Measurements from ENCODE around the gene UBR4.

UBR4 gene

GRCh38 chr1:19042675-19043578 is 167.1 kb downstream of the UBR4 start:
- no peaks in the 10 kb centered on the region for H3K36me3 ChIP-seq (replicated peaks; ENCODE audit: low read depth, low read length)
- H3K9me3 ChIP-seq (ENCODE audit: insufficient read depth, low read length) = no peaks in the 10 kb centered on the region
- H3K4me2 ChIP-seq (ENCODE audit: low read length) = no peak overlapping the region
- no peak overlapping the region for H2AFZ ChIP-seq (ENCODE audit: low read depth, low read length)
- no peak overlapping the region for H3K9ac ChIP-seq (ENCODE audit: low read length)
- TF ChIP-seq EZH2phosphoT487 (IDR thresholded peaks at IDR 0.05; ENCODE audit: low read depth) (no peak), CTCF (IDR thresholded peaks at IDR 0.05; ENCODE audit: low read depth, low read length) (no peak)
- H3K27me3 ChIP-seq (ENCODE audit: low read depth, low read length) = peaks cover 6% of the 10 kb centered on the region
- no peak overlapping the region for H3K27ac ChIP-seq (ENCODE audit: low read length)
- H3K4me3 ChIP-seq (ENCODE audit: low read length) = no peak overlapping the region
- H4K20me1 ChIP-seq (ENCODE audit: insufficient read depth, low read length) = no peaks in the 10 kb centered on the region
- no peaks in the 10 kb centered on the region for H3K4me1 ChIP-seq (ENCODE audit: low read length)
- no peaks in the 10 kb centered on the region for H3K79me2 ChIP-seq (ENCODE audit: low read length)

- Histone ChIP-seq H3K4me2 (ENCODE audit: low read length) (no peak overlapping the region), H3K9me3 (ENCODE audit: insufficient read depth, low read length) (no peaks in the 10 kb centered on the region), H2AFZ (ENCODE audit: low read depth, low read length) (no peak overlapping the region), H3K36me3 (replicated peaks; ENCODE audit: low read depth, low read length) (no peaks in the 10 kb centered on the region), H3K27ac (ENCODE audit: low read length) (no peak overlapping the region), H3K9ac (ENCODE audit: low read length) (no peak overlapping the region), H4K20me1 (ENCODE audit: insufficient read depth, low read length) (no peaks in the 10 kb centered on the region), H3K27me3 (ENCODE audit: low read depth, low read length) (peaks cover 6% of the 10 kb centered on the region), H3K79me2 (ENCODE audit: low read length) (no peaks in the 10 kb centered on the region), H3K4me3 (ENCODE audit: low read length) (no peak overlapping the region), H3K4me1 (ENCODE audit: low read length) (no peaks in the 10 kb centered on the region)
- TF ChIP-seq CTCF (IDR thresholded peaks at IDR 0.05; ENCODE audit: low read depth, low read length) (no peak), EZH2phosphoT487 (IDR thresholded peaks at IDR 0.05; ENCODE audit: low read depth) (no peak)
These were observed 169.9 kb downstream of the UBR4 start for GRCh38 chr1:19040010-19040680.

GRCh38 chr1:19038732-19039131 is 171.3 kb downstream of the UBR4 start:
- H4K20me1 ChIP-seq (ENCODE audit: insufficient read depth, low read length) = no peaks in the 10 kb centered on the region
- H3K9me3 ChIP-seq (ENCODE audit: insufficient read depth, low read length) = no peaks in the 10 kb centered on the region
- peaks cover 6% of the 10 kb centered on the region for H3K27me3 ChIP-seq (ENCODE audit: low read depth, low read length)
- TF ChIP-seq CTCF (IDR thresholded peaks at IDR 0.05; ENCODE audit: low read depth, low read length) = no peak
- TF ChIP-seq EZH2phosphoT487 (IDR thresholded peaks at IDR 0.05; ENCODE audit: low read depth) = no peak
- H3K36me3 ChIP-seq (replicated peaks; ENCODE audit: low read depth, low read length) = no peaks in the 10 kb centered on the region
- H3K4me1 ChIP-seq (ENCODE audit: low read length) = no peaks in the 10 kb centered on the region
- H3K4me3 ChIP-seq (ENCODE audit: low read length) = no peak overlapping the region
- no peak overlapping the region for H3K4me2 ChIP-seq (ENCODE audit: low read length)
- no peak overlapping the region for H2AFZ ChIP-seq (ENCODE audit: low read depth, low read length)
- no peak overlapping the region for H3K9ac ChIP-seq (ENCODE audit: low read length)
- no peaks in the 10 kb centered on the region for H3K79me2 ChIP-seq (ENCODE audit: low read length)
- H3K27ac ChIP-seq (ENCODE audit: low read length) = no peak overlapping the region

- peaks cover 6% of the 10 kb centered on the region for H3K27me3 ChIP-seq (ENCODE audit: low read depth, low read length)
- H2AFZ ChIP-seq (ENCODE audit: low read depth, low read length) = no peak overlapping the region
- no peak overlapping the region for H3K9ac ChIP-seq (ENCODE audit: low read length)
- H3K4me2 ChIP-seq (ENCODE audit: low read length) = no peak overlapping the region
- H4K20me1 ChIP-seq (ENCODE audit: insufficient read depth, low read length) = no peaks in the 10 kb centered on the region
- no peaks in the 10 kb centered on the region for H3K36me3 ChIP-seq (replicated peaks; ENCODE audit: low read depth, low read length)
- H3K27ac ChIP-seq (ENCODE audit: low read length) = no peak overlapping the region
- no peak overlapping the region for H3K4me3 ChIP-seq (ENCODE audit: low read length)
- no peak for TF ChIP-seq CTCF (IDR thresholded peaks at IDR 0.05; ENCODE audit: low read depth, low read length)
- no peak for TF ChIP-seq EZH2phosphoT487 (IDR thresholded peaks at IDR 0.05; ENCODE audit: low read depth)
- H3K79me2 ChIP-seq (ENCODE audit: low read length) = no peaks in the 10 kb centered on the region
- no peaks in the 10 kb centered on the region for H3K9me3 ChIP-seq (ENCODE audit: insufficient read depth, low read length)
- H3K4me1 ChIP-seq (ENCODE audit: low read length) = no peaks in the 10 kb centered on the region
These were observed 172.0 kb downstream of the UBR4 start for GRCh38 chr1:19038096-19038495.

Data from OCI-LY3 (cell line).